ENCODE results near the gene NDRG3. TPM values are rescaled to one million over a fixed set of nuclear protein-coding genes. Genes with fewer than 3 reads are reported as not detected.

The NDRG3 gene
- 10 to 100 TPM; 13.1 to 35.8 (median 24.5) TPM for total RNA-seq

DNA sequence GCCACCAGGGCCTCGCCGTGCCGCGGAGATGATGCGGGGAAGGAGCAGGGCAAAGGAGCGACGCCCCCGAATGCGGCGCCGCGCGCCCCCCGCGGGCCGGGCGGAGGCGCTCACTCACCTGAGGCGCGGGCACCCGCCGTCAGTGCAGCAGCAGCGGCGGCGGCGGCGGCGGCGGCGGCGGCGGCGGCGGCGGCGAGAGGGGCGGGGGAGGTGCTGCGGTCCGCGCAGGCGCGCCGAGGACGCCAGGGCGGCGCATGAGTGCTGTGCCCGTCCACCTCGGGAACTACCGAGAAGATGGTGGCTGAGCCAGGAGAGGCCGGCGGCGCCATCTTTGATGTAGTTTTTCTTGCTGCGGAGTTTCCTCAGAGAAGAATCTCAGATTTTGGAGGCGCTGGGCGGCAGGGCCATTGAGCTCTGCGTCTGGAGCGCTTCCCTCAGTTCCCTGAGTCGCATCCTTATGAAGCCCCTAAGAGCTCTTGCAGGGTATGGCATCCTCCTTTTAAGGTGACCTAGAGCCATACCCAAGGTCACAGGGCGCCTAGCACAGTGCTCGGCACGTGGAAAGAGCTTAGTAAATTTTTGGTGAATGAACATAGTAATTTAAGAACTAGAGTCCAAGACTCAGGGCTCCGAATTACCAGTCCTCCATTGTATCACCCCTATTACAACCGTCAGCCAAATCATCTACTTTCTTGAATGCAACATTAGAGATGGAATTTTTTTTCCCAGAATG is at the start of gene NDRG3:
Gene NDRG3, minus strand, starts transcription at position 164 of the 733 bp plus-strand sequence. CDS start 24,355 bp downstream, outside the sequence.
- in situ Hi-C loops (cut with MboI; ENCODE audit: low pct_unique_long_range_greater_than_20kb in 2 of 9, low sequenced_read_pairs in 9 of 9, unreplicated experiment in 9 of 9), result no loop called here
- H3K27ac ChIP-seq, result no peak within 1 kb of the TSS
- H3K4me1 ChIP-seq (replicated peaks in 1 of 2), result peaks cover 6% of the 10 kb centered on the region in 2 donors
- H3K4me3 ChIP-seq, result peak within 1 kb of the TSS; percentile 60 to 75 (median 68)
- peak; percentile 94 to 98 (median 97) for ATAC-seq (replicated peaks in 6 of 8)
- WGBS, 10 experiments, result 0 to 80% (median 8%) methylated on average over 1 to 10 of the region's 63 CpGs; no CpG with 5 or more reads in 1 of the 10 experiments

GRCh38 chr20:36794116-36794474 is 48.2 kb upstream of the NDRG3 start:
- H3K4me1 ChIP-seq (replicated peaks in 1 of 2), result no peaks in the 10 kb centered on the region
- WGBS, 10 experiments, result 80 to 100% (median 100%) methylated on average over 1 to 2 of the region's 20 CpGs; no CpG with 5 or more reads in 7 of the 10 experiments
- no peak overlapping the region for H3K4me3 ChIP-seq
- peak in 1 of 8 experiments; percentile 21 for ATAC-seq (replicated peaks in 6 of 8)
- no peak overlapping the region for H3K27ac ChIP-seq
- in situ Hi-C loops (cut with MboI; ENCODE audit: low pct_unique_long_range_greater_than_20kb in 2 of 9, low sequenced_read_pairs in 9 of 9, unreplicated experiment in 9 of 9), result no loop called here

DNA sequence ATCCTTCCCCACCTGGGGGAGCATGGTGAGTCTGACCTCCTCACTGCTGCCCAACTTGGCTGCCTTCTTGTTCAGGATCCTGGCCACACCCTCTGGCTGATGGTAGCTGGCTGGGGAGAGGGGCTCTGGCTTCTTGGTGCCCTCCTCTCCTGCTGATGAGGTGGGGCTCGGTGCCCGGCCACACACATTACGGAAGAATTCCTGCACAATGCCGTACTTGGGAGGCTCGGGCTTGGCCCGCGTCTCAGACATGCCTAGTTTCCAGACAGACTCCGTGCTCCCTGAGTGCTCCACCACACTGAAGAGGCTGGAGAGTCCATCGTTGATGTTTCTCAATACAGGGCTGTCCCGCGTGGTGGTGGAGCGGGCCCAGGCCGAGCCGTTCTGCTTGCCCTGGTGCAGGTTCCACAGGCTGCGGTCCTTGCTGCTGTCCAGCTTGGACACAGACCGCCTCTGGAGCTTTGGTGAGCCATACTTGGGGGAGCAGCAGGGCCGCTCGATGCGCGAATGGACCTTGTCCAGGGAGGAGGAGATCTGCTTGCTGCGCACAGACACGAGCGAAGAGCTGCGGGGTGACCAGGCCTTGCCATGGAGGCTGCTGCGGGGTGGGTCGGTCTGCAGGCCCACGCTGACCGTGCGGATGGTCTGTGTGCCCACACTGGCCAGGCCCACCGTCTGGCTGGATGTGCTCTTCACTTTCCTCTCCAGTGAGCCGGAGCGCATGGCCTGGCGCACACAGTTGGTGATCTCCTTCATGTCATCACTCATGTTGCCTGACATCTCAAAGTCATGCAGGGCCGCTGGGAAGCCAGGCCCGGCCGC is 47.6 kb upstream of the NDRG3 start:
- no peak overlapping the region for H3K27ac ChIP-seq
- H3K4me1 ChIP-seq (replicated peaks in 1 of 2), result no peaks in the 10 kb centered on the region
- peak in 2 of 8 experiments; percentile 17 to 21 for ATAC-seq (replicated peaks in 6 of 8)
- 95 to 100% (median 100%) methylated on average over 1 to 18 of the region's 36 CpGs; no CpG with 5 or more reads in 3 of the 10 experiments for WGBS, 10 experiments
- in situ Hi-C loops (cut with MboI; ENCODE audit: low pct_unique_long_range_greater_than_20kb in 2 of 9, low sequenced_read_pairs in 9 of 9, unreplicated experiment in 9 of 9), result no loop called here
- H3K4me3 ChIP-seq, result no peak overlapping the region

- H3K27ac ChIP-seq, result no peak overlapping the region
Observed at GRCh38 chr20:36792422-36792821, 46.5 kb upstream of the NDRG3 start.

GRCh38 chr20:36791862-36792261 is 46.0 kb upstream of the NDRG3 start:
- H3K4me1 ChIP-seq (replicated peaks in 1 of 2), result no peaks in the 10 kb centered on the region

More at GRCh38 chr20:36792422-36792821, 46.5 kb upstream of the NDRG3 start:
- no peak overlapping the region for H3K4me3 ChIP-seq
- ATAC-seq (replicated peaks in 6 of 8), result peak in 6 of 8 experiments; percentile 53 to 90 (median 88)
- 40 to 100% (median 84%) methylated on average over 1 to 3 of the region's 3 CpGs; no CpG with 5 or more reads in 6 of the 10 experiments for WGBS, 10 experiments
- no peaks in the 10 kb centered on the region for H3K4me1 ChIP-seq (replicated peaks in 1 of 2)
- in situ Hi-C loops (cut with MboI; ENCODE audit: low pct_unique_long_range_greater_than_20kb in 2 of 9, low sequenced_read_pairs in 9 of 9, unreplicated experiment in 9 of 9), result no loop called here

DNA sequence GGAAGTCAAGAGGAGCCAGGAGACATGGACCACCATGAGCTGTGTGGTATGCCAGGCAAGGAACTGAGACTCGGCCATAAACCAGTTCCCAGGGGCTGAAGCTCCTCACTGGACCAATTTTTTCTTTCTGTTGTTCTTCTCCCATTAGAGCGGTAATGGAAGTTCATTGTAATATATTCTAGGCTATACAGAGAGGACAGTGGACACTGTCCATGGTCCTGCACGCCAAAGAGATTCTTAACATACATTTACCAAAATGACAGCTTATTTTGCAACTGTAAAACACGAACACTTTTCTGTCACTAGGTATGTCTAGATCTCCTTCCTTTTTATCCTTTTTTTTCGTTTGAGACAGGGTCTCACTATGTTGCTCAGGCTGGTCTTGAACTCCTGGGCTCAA is 40.8 kb upstream of the NDRG3 start:
- WGBS, 10 experiments, result 83 to 100% (median 92%) methylated on average over 1 to 5 of the region's 5 CpGs
- no peak overlapping the region for H3K27ac ChIP-seq

More at GRCh38 chr20:36791862-36792261, 46.0 kb upstream of the NDRG3 start:
- Histone ChIP-seq H3K4me3 (no peak overlapping the region), H3K27ac (no peak overlapping the region)
- 100% methylated on average over 1 to 5 of the region's 5 CpGs; no CpG with 5 or more reads in 4 of the 10 experiments for WGBS, 10 experiments
- in situ Hi-C loops (cut with MboI; ENCODE audit: low pct_unique_long_range_greater_than_20kb in 2 of 9, low sequenced_read_pairs in 9 of 9, unreplicated experiment in 9 of 9), result no loop called here
- ATAC-seq (replicated peaks in 6 of 8), result no peak

GRCh38 chr20:36786246-36786645 is 40.4 kb upstream of the NDRG3 start:
- H3K27ac ChIP-seq, result no peak overlapping the region
- H3K4me3 ChIP-seq, result no peak overlapping the region
- H3K4me1 ChIP-seq (replicated peaks in 1 of 2), result no peaks in the 10 kb centered on the region
- 90 to 100% (median 99%) methylated on average over 1 to 8 of the region's 13 CpGs; no CpG with 5 or more reads in 4 of the 10 experiments for WGBS, 10 experiments
- no peak for ATAC-seq (replicated peaks in 6 of 8)
- in situ Hi-C loops (cut with MboI; ENCODE audit: low pct_unique_long_range_greater_than_20kb in 2 of 9, low sequenced_read_pairs in 9 of 9, unreplicated experiment in 9 of 9), result no loop called here

More for the DNA sequence above, 40.8 kb upstream of the NDRG3 start:
- Histone ChIP-seq H3K4me3 (no peak overlapping the region), H3K4me1 (replicated peaks in 1 of 2) (no peaks in the 10 kb centered on the region)
- ATAC-seq (replicated peaks in 6 of 8), result no peak
- in situ Hi-C loops (cut with MboI; ENCODE audit: low pct_unique_long_range_greater_than_20kb in 2 of 9, low sequenced_read_pairs in 9 of 9, unreplicated experiment in 9 of 9), result no loop called here

DNA sequence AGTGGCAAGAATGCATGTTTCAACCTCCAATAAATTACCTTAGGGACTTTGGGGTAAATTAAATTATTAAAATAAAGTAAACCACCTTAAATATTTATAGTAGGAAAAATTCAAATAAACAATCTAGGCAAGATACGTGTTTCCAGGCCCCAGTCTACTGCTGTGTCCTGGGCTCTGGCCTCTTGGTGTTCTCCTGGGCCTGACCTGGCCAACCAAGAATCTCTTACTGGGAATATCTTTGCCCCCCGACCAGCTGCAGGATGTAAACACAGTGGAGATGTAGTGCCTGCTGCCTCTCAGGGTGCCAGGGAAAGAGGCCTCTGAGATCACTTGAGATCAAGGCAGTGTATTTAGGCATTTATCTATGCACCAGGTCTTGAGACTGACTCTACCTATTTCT is 39.4 kb upstream of the NDRG3 start:
- ATAC-seq (replicated peaks in 6 of 8), result no peak
- Histone ChIP-seq H3K4me1 (replicated peaks in 1 of 2) (no peaks in the 10 kb centered on the region), H3K27ac (no peak overlapping the region), H3K4me3 (no peak overlapping the region)
- 60 to 100% (median 83%) methylated on average over 1 to 2 of the region's 2 CpGs; no CpG with 5 or more reads in 5 of the 10 experiments for WGBS, 10 experiments
- in situ Hi-C loops (cut with MboI; ENCODE audit: low pct_unique_long_range_greater_than_20kb in 2 of 9, low sequenced_read_pairs in 9 of 9, unreplicated experiment in 9 of 9), result no loop called here

GRCh38 chr20:36784900-36785299 is 39.0 kb upstream of the NDRG3 start:
- in situ Hi-C loops (cut with MboI; ENCODE audit: low pct_unique_long_range_greater_than_20kb in 2 of 9, low sequenced_read_pairs in 9 of 9, unreplicated experiment in 9 of 9), result no loop called here
- H3K27ac ChIP-seq, result no peak overlapping the region
- ATAC-seq (replicated peaks in 6 of 8), result no peak
- H3K4me3 ChIP-seq, result no peak overlapping the region
- H3K4me1 ChIP-seq (replicated peaks in 1 of 2), result no peaks in the 10 kb centered on the region
- WGBS, 10 experiments, result 90 to 100% (median 100%) methylated on average over 2 to 5 of the region's 9 CpGs; no CpG with 5 or more reads in 7 of the 10 experiments

DNA sequence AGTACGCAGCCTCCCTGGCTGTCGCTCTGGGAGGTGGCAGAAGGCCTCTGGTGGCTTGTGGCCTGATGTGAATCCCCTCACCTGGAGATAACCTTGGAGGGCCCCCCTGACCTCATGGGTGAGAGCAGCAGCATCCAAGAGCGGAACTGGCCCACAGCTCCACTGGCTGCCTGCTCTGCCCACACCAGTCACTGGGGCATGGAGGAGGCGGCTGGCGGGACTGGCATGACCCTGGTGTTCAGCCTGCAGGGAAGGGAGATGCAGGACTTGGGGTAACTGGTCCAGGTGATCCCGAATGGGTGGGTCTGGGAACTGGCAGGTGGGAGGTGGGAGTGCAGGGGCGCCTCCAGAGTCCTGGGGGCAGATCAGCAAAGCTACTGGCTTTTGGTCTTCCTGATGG is 38.2 kb upstream of the NDRG3 start:
- H3K27ac ChIP-seq, result no peak overlapping the region
- 80 to 100% (median 100%) methylated on average over 1 to 4 of the region's 7 CpGs; no CpG with 5 or more reads in 4 of the 10 experiments for WGBS, 10 experiments

DNA sequence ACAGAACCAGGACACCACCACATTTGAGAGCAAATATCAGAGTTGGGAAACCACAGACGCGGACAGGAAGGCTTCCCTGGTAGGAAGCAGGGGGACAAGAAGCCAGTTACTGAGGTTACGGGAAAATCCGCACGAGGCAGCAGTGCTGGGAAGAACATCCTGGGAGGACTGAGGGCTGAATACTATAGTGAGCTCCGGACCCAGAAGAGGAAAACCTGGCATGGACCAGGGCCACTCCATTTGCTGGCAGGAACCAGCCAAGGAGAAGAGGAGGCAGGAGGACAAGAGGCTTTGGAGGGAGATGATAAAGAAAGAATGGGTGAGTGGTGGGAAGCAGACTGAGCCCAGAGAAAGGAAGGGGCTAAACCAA is 33.8 kb upstream of the NDRG3 start:
- peak in 4 of 8 experiments; percentile 23 to 68 (median 36) for ATAC-seq (replicated peaks in 6 of 8)
- Histone ChIP-seq H3K4me1 (replicated peaks in 1 of 2) (no peaks in the 10 kb centered on the region), H3K27ac (peak overlapping the region in 1 of 2 donors; percentile 30), H3K4me3 (no peak overlapping the region)
- in situ Hi-C loops (cut with MboI; ENCODE audit: low pct_unique_long_range_greater_than_20kb in 2 of 9, low sequenced_read_pairs in 9 of 9, unreplicated experiment in 9 of 9), result no loop called here
- WGBS, 10 experiments, result 39 to 100% (median 76%) methylated on average over 2 to 6 of the region's 6 CpGs; no CpG with 5 or more reads in 4 of the 10 experiments

More for the DNA sequence above, 38.2 kb upstream of the NDRG3 start:
- no peaks in the 10 kb centered on the region for H3K4me1 ChIP-seq (replicated peaks in 1 of 2)
- in situ Hi-C loops (cut with MboI; ENCODE audit: low pct_unique_long_range_greater_than_20kb in 2 of 9, low sequenced_read_pairs in 9 of 9, unreplicated experiment in 9 of 9), result no loop called here
- ATAC-seq (replicated peaks in 6 of 8), result no peak
- H3K4me3 ChIP-seq, result no peak overlapping the region

DNA sequence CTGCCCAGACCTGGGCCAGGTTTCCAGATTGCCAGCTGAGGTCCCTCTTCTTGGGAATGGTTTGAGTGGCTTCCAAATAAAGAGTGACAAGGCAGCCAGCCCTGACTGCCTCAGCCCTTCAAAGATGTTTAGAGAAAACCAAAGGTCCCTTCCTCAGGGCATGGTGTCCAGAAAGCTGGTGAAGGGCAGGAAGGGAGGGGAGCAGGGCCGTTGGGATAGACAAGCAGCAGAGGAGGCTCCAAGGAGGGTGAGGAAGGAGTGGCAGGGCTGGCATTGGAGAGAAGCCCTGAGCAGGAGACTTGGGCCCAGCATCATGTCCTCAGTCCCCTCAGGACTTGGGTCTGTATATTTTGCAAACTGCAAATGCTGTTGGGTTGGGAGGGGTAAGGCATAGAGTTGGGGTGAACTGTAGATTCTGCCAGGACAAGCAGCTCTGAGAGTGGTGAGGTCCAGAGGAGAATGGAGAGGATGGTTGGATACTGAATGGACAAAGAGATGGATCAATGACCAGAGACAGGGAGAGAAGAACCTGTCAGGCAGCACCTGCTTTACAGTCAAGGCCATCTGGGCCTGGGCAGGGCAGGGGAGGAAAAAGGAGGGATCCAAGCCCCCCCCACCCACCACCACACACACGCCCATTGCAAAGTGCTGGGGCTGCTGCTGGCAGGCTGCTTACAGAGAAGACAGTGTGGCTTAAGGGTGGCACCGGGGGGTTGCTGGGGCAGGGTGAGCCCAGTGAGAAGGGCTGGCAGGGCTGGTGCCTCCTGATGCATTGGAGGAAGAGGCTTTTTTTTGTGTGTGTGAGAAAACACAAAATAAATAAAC is 33.2 kb upstream of the NDRG3 start:
- H3K4me3 ChIP-seq, result no peak overlapping the region
- 57 to 100% (median 80%) methylated on average over 1 of the region's 3 CpGs; no CpG with 5 or more reads in 7 of the 10 experiments for WGBS, 10 experiments
- peak overlapping the region in 1 of 2 donors; percentile 30 for H3K27ac ChIP-seq
- ATAC-seq (replicated peaks in 6 of 8), result peak in 4 of 8 experiments; percentile 18 to 47 (median 31)
- in situ Hi-C loops (cut with MboI; ENCODE audit: low pct_unique_long_range_greater_than_20kb in 2 of 9, low sequenced_read_pairs in 9 of 9, unreplicated experiment in 9 of 9), result no loop called here
- H3K4me1 ChIP-seq (replicated peaks in 1 of 2), result no peaks in the 10 kb centered on the region
